ENCODE measurements around the gene GARIN3.
A peak's percentile ranks its signal among the peaks of the same experiment; 100 is the strongest.

The GARIN3 gene

DNA sequence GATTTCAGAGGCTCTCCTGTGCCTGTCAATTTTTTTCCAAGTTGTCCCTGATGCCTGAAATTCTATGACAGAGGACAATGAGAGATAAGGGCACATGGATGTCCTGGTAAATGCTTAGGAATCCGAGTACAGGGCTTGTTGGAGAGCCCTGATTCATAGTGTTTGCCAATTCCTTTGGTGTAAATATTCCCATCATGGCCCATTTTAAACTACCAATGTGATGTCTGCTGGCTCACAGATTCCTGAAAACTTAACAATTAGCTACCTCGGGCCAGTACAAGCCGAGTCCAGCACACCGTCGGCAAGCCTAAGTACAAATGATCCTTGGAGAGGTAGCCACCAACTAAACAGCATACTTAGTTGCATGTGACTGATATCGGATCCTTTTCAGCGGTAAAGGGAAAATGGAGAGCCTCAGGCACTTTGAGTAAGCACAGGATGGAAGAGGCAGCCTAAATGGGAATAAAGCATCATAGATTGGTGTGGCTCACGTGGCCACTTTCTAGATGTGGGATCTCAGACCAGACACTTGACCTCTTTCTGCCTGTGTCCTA, 18.1 kb upstream of the GARIN3 start:
- no peak for DNase-seq

GRCh38 chr5:157182143-157182757, 16.2 kb upstream of the GARIN3 start:
- no peak for DNase-seq

DNA sequence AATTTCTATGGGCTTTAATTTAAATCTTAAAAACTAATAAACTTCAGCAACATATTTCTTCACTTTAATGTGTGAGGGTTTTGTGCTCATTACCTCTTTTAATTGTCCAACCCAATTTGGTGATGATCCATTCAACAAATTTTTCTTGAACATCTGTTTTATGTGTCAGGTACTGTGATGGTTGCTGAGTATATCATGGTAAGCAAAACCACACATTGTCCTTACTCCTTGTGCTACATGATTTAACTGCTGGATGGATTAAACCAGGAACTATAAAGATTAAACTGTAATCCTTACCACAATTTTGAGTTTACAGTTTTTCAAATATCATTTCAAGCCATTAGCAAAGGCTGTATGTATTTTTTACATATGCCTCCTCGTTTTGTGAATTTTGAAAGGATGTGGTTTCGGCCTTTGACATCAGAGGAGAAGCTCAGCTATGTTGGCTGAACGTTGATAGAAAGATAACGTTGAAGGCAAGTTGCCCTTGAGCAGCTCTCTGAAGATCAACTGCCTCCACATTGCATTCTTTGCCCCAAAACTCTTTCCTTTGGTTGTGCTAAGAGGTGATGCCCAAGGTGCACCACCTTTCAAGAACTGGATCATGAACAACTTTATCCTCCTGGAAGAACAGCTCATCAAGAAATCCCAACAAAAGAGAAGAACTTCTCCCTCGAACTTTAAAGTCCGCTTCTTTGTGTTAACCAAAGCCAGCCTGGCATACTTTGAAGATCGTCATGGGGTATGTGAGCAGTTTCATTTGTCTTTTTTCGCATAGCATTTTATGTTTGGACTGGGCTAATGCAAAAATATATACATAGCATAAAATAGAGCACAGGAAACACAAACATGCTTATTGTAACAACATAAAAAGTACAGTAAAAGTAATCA, 14.6 kb upstream of the GARIN3 start, which contains the start of gene ITK:
Gene ITK (plus strand): TSS at position 467 of the 891 bp plus-strand sequence. CDS start 138 bp downstream, at position 605.
- no peak for DNase-seq

DNA sequence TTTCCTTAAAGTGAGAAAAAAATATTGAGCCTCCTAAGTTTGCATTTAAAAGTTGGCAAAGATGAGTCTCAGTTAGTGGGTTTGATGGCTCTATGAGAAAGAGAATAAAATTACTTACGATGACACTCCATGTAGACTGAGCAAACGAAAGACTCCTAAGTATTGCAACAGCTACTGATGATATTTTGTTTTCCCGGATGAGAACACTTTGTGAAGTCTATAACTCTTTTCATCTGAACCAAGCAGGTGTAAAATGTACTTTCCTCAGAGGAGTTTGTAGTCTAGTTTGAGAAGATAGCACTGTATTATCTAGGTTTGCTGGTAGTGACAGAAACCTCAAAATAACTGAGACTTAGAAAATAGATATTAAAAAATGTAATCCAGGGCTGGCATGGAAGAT, 12.9 kb upstream of the GARIN3 start:
- DNase-seq, result no peak

- DNase-seq, result no peak
Observed at GRCh38 chr5:157177953-157178352, 11.9 kb upstream of the GARIN3 start.

- peak; percentile 55 for DNase-seq
Observed at GRCh38 chr5:157175071-157175612, 9.1 kb upstream of the GARIN3 start.

DNA sequence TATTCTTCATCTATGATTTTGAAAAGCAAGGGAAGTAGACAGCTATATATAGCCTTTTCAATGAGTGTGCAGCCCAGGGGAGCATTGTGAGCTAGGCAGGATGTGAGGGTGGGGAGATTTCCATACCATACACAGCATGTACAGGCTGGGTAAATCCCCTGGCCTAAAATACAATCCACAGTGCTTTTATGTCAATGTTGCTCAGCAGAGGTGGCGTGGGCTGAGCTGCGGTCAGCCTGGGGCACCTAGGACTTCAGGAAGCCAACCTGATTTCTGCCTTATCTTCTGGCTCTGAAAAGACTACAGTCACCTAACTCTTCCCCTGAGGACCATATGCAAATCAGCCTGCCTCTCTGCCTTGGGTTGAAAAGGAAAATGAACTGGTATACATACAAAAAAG, 6.3 kb upstream of the GARIN3 start:
- peak; percentile 92 for DNase-seq

- no peak for DNase-seq
Observed at GRCh38 chr5:157168286-157168685, 2.2 kb upstream of the GARIN3 start.

DNA sequence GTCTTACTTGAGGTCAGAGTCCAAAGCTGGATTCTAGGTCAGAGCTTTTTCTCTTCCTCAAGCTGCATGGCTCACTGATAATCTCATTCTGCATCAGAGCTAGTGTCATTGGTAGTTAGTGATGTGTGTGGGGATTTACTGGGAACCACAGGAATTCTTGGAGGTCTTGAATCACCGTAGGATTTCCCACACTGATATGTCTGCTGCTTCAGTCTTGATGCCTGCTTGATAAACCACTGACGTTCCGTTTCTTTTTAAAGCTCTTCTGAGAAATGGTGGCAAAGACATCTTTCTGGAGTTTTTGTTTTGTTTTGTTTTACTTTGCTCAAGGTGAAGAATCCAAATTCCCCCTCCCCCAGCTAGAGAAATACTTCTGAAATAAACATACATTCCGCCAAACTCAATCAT, 1.2 kb upstream of the GARIN3 start:
- DNase-seq, result no peak

DNA sequence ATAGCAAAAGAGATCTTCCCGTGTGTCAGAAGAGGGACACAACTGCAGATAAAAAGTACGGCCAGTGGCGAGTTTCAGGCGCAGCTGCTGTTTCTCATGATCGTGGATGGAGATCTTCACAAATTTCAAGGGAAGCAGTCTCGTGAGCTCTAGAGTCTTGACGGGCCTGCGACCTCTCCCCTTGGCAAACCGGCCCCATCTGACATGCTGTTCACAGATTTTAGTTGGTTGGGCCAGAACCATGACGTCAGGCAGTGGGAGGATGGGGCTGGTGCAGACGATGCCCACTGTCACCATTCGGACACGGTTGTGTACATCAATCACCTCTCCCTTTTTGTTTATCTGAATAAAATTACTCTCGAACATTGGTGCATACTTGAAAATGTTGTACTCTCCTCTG, 396 bp downstream of the GARIN3 start:
- DNase-seq, result no peak

DNA sequence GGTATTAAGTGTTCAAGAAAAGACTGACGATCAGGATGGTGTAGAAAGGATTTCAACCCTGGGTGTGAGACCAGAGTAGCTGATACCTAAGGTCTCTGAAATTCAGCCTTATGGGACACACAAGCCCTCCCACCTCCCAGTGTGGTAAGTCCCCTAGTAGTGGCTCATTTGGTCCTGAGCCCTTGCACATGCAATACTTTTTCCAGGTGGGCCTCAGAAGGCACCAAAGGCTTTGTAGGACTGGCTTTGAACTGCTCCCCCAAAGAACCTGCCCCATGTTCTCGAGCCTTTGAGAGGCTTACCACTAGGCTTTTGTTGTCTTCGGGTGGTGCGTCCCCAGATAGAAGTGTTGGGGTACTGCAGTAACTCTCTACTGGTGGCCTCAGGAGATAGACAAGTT, 803 bp downstream of the GARIN3 start:
- DNase-seq, result no peak

DNA sequence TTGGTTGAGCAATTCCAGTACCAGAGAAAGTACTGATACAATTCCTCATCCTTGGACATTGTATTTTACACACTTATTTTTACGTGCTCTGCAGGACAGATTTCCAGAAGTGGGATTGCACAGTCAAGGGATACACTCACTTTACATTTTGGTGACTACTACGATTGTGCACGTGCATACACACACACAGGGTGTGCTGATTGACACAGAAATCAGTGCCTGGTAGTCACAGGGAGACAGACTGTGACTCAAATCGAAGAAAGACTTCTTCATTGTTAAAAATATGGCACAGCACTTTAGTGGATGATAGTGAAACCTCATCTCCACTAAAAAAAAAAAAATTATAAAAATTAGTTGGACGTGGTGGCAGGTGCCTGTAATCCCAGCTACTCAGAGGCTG, 1.5 kb downstream of the GARIN3 start:
- DNase-seq, result no peak

GRCh38 chr5:157162919-157163510, 3.0 kb downstream of the GARIN3 start:
- DNase-seq, result no peak

GRCh38 chr5:157161996-157162395, 4.1 kb downstream of the GARIN3 start:
- DNase-seq, result no peak

DNA sequence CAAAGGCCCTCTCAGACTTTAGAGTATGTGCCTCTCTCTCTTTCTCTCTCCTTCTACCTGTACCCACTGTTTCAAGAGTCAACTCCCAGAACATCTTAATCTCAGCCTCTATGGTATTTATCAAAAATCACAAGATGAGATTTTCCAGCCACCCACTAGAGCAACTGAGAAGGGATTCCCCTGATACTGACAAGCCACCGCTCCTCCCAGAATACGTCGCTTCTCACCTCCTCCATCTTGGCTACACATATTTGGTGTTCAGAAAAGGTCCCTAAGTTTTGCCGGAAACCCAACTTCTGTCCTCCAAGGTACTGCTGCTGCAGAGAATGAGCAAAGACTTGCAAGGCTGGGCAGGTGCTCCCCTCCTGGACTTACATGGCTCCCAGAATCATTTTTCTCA, 6.1 kb downstream of the GARIN3 start:
- DNase-seq, result peak; percentile 61

DNA sequence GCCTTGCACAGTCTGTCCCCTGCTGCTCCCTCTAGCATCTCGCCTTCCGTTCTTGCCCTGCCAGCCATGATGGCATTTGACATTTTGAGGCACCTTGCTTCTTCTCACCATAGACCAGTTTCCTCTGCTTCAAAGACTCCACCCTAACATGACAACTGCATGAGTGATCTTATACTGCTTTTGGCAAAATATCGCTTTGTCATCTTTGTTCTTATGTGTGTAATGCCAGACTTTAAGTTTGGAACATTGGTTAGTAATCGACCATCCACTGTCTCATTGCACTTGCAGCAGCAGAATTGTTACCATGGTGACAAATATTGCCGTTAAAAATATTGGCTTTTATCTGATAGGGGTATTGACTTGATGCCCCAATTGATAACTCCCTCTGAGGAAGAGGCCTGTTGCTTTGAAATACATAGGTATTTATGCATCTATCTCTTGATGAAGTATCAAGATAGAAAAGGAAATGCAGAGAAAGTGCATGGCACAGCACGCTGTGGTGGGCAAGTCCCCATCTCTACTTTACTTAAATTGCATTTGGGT, 6.8 kb downstream of the GARIN3 start:
- DNase-seq, result no peak

- DNase-seq, result no peak
Observed at GRCh38 chr5:157157293-157157891, 8.7 kb downstream of the GARIN3 start.

- no peak for DNase-seq
Observed at GRCh38 chr5:157155297-157155696, 10.8 kb downstream of the GARIN3 start.

- DNase-seq, result no peak
Observed at GRCh38 chr5:157150995-157151394, 15.1 kb downstream of the GARIN3 start.

DNA sequence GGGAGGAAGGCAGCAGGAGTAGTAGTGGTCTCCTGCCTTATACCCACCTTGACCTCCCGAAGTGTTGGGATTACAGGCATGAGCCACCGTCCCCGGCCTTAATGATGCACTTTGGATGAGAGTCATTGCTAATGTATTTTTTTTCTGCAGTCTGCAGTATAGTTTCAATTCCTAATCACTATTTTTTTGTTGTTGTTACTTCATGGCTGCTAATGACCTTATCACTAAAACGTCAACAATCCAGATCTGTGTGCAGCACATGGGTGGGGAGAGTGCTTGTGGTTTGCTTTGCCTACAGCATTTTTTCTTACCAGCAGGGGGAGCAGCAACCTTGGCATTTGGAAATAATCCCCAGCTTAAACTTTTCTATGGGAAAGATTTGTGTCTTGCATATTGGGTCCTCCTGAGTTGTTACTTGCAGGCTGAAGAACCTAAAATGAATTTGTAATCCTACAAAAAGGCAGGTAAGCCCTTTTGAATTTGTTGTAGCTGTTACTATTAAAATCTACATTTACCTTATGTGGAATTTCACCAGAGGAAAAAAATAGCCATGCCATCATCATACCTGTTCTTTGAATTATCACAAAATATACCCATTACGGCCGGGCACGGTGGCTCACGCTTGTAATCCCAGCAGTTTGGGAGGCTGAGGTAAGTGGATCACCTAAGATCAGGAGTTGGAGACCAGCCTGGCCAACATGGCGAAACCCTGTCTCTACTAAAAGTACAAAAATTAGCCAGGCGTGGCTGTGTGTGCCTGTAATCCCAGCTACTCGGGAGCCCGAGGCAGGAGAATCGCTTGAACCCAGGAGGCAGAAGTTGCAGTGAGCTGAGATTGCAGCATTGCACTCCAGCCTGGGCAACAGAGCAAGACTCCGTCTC, 17.1 kb downstream of the GARIN3 start:
- peak; percentile 86 for DNase-seq

Measured in stimulated activated CD4-positive, alpha-beta T cell treated with anti-CD3 and anti-CD28 coated beads, Interleukin-15, amount 100 ng/mL, for 24 hours (primary cell).